H1 (cell line): ENCODE results near the gene SPOCK3. TPM values are rescaled to one million over a fixed set of nuclear protein-coding genes. Genes with fewer than 3 reads are reported as not detected.

ENCODE experiments used
- CTCF ChIA-PET: fragments of 300-600 bp; sonication (Branson Sonifier 250); formaldehyde crosslinking; loops from one replicate; lab custom pipeline; 2021; ENCODE audit not compliant: partially characterized antibody; lab: Charles Lee
- POLR2A ChIA-PET: fragments of 300-600 bp; sonication (Branson Sonifier 250); formaldehyde crosslinking; loops from one replicate; lab custom pipeline; 2021; ENCODE audit warnings: inconsistent platforms; ENCODE audit not compliant: partially characterized antibody; lab: Charles Lee
- DNase-seq, 2 experiments: peaks; one replicate each; pipeline versions ENCODE4 v3.0.0 to v3.0.0-alpha.2; 2010 to 2022; ENCODE audit warnings: low spot score in 2 of 2, low read depth in 1 of 2, mixed read lengths in 1 of 2
- FAIRE-seq: peaks from 2 replicates; lab custom pipeline; 2011; peaks lifted over from hg19 to GRCh38; lab: Jason Lieb, UNC
- H2AFZ ChIP-seq: 2 replicates; pipeline ENCODE4 v1.8.1; 2012; ENCODE audit warnings: low read length, inconsistent platforms
- H2AK5ac ChIP-seq: 2 replicates; pipeline ENCODE4 v1.6.1; 2013; ENCODE audit warnings: low read depth, low read length
- H2BK120ac ChIP-seq: replicated peaks from 2 replicates; pipeline ENCODE3; 2013; ENCODE audit warnings: low read depth, low read length, inconsistent platforms
- H2BK12ac ChIP-seq: 2 replicates; pipeline ENCODE4 v1.6.1; 2013; ENCODE audit warnings: low read depth, low read length
- H2BK15ac ChIP-seq: 2 replicates; pipeline ENCODE4 v1.6.1; 2013; ENCODE audit warnings: low read length
- H2BK20ac ChIP-seq: 2 replicates; pipeline ENCODE4 v1.6.1; 2013; ENCODE audit warnings: low read length
- H2BK5ac ChIP-seq: 2 replicates; pipeline ENCODE4 v1.6.1; 2013; ENCODE audit warnings: low read depth, low read length
- H3K14ac ChIP-seq: 2 replicates; pipeline ENCODE4 v1.6.1; 2013; ENCODE audit warnings: inconsistent platforms; ENCODE audit not compliant: insufficient read length
- H3K18ac ChIP-seq: 2 replicates; pipeline ENCODE4 v1.6.1; 2013; ENCODE audit warnings: low read length; ENCODE audit errors: extremely low read depth
- H3K23ac ChIP-seq: 2 replicates; pipeline ENCODE4 v1.6.1; 2013; ENCODE audit warnings: inconsistent platforms; ENCODE audit not compliant: insufficient read length
- H3K23me2 ChIP-seq: 2 replicates; pipeline ENCODE4 v1.6.1; 2013; ENCODE audit warnings: low read depth, low read length
- H3K27ac ChIP-seq: 2 replicates; pipeline ENCODE4 v1.6.1; 2011; ENCODE audit warnings: low read depth, low read length, inconsistent platforms
- H3K27me3 ChIP-seq, 4 experiments: replicated peaks in 1 of 4; 1 replicate in 1 of 4; 2 replicates in 3 of 4; pipeline versions ENCODE4 v1.6.1 to v1.8.1; 2011 to 2013; ENCODE audit warnings: low read length in 3 of 4, mild to moderate bottlenecking in 3 of 4, inconsistent platforms in 2 of 4, mixed read lengths in 2 of 4, moderate library complexity in 1 of 4; ENCODE audit not compliant: control insufficient read depth in 3 of 4, insufficient read depth in 3 of 4; ENCODE audit errors: extremely low read depth in 1 of 4
- H3K36me3 ChIP-seq, 4 experiments: 2 replicates each; pipeline versions ENCODE4 v1.6.1 to v1.8.1; 2011 to 2013; ENCODE audit warnings: mild to moderate bottlenecking in 4 of 4, low read length in 3 of 4, moderate library complexity in 2 of 4, control low read depth in 1 of 4, inconsistent platforms in 1 of 4; ENCODE audit not compliant: insufficient read depth in 4 of 4, control insufficient read depth in 2 of 4
- H3K4ac ChIP-seq: replicated peaks from 2 replicates; pipeline ENCODE3; 2013; ENCODE audit warnings: low read length, low read depth, mixed read lengths, inconsistent platforms; ENCODE audit not compliant: insufficient read length
- H3K4me1 ChIP-seq, 4 experiments: replicated peaks in 1 of 4; 1 replicate in 1 of 4; 2 replicates in 3 of 4; pipeline versions ENCODE4 v1.6.1 to v1.8.1; 2011 to 2013; ENCODE audit warnings: low read length in 3 of 4, inconsistent platforms in 2 of 4, mixed read lengths in 1 of 4; ENCODE audit not compliant: insufficient read depth in 4 of 4, control insufficient read depth in 3 of 4
- H3K4me2 ChIP-seq, 2 experiments: 2 replicates each; pipeline versions ENCODE4 v1.6.1 to v1.8.1; 2011 to 2013; ENCODE audit warnings: low read depth in 2 of 2, low read length in 2 of 2, control low read depth in 1 of 2, inconsistent platforms in 1 of 2, mild to moderate bottlenecking in 1 of 2; ENCODE audit not compliant: insufficient read depth in 1 of 2
- H3K4me3 ChIP-seq, 4 experiments: fragments of 200-600, 300-600 bp in 1 of 4; sonication (generic), shearing (Covaris generic), sonication (Bioruptor Twin) in 1 of 4; 2 replicates each; pipeline versions ENCODE4 v1.5.1 to v1.8.1; 2011 to 2016; ENCODE audit warnings: low read length in 4 of 4, low read depth in 3 of 4, control low read depth in 2 of 4, inconsistent platforms in 2 of 4, mild to moderate bottlenecking in 2 of 4, mixed read lengths in 1 of 4, moderate library complexity in 1 of 4; ENCODE audit not compliant: insufficient read depth in 2 of 4; ENCODE audit errors: extremely low read depth in 1 of 4
- H3K56ac ChIP-seq: replicated peaks from 2 replicates; pipeline ENCODE3; 2013; ENCODE audit warnings: low read depth, mild to moderate bottlenecking, mixed read lengths, low read length, inconsistent platforms; ENCODE audit not compliant: insufficient read length
- H3K79me1 ChIP-seq: 2 replicates; pipeline ENCODE4 v1.6.1; 2013; ENCODE audit warnings: low read depth, low read length, control low read depth
- H3K79me2 ChIP-seq, 2 experiments: 2 replicates each; pipeline versions ENCODE4 v1.6.1 to v1.8.1; 2012 to 2013; ENCODE audit warnings: low read length in 2 of 2, mild to moderate bottlenecking in 2 of 2, inconsistent platforms in 1 of 2; ENCODE audit not compliant: insufficient read depth in 2 of 2, control insufficient read depth in 1 of 2
- H3K9ac ChIP-seq, 4 experiments: replicated peaks in 1 of 4; 1 replicate in 1 of 4; 2 replicates in 3 of 4; pipeline versions ENCODE4 v1.6.1 to v1.8.1; 2011 to 2013; ENCODE audit warnings: low read depth in 3 of 4, low read length in 3 of 4, control low read depth in 2 of 4, mild to moderate bottlenecking in 2 of 4, moderate library complexity in 2 of 4, inconsistent platforms in 1 of 4; ENCODE audit errors: extremely low read depth in 1 of 4
- H3K9me3 ChIP-seq, 2 experiments: 2 replicates each; pipeline versions ENCODE4 v1.6.1 to v1.8.1; 2012 to 2013; ENCODE audit warnings: mild to moderate bottlenecking in 2 of 2, moderate library complexity in 2 of 2, control low read depth in 1 of 2, inconsistent platforms in 1 of 2, low read depth in 1 of 2, low read length in 1 of 2, mixed read lengths in 1 of 2; ENCODE audit not compliant: insufficient read depth in 2 of 2
- H4K20me1 ChIP-seq, 2 experiments: replicated peaks in 1 of 2; 2 replicates each; pipeline versions ENCODE3 to v1.8.1; 2011 to 2013; ENCODE audit warnings: inconsistent platforms in 2 of 2, low read length in 2 of 2, mild to moderate bottlenecking in 1 of 2; ENCODE audit not compliant: insufficient read depth in 2 of 2, control insufficient read depth in 1 of 2
- H4K5ac ChIP-seq: 2 replicates; pipeline ENCODE4 v1.6.1; 2013; ENCODE audit warnings: low read length, low read depth, mixed read lengths, inconsistent platforms; ENCODE audit not compliant: insufficient read length
- H4K8ac ChIP-seq: 2 replicates; pipeline ENCODE4 v1.8.0; 2013; ENCODE audit warnings: mild to moderate bottlenecking, moderate library complexity, low read length, inconsistent platforms; ENCODE audit not compliant: insufficient read depth; ENCODE audit errors: extremely low read depth
- H4K91ac ChIP-seq: replicated peaks from 2 replicates; pipeline ENCODE3; 2013; ENCODE audit warnings: low read length, mixed read lengths, inconsistent platforms; ENCODE audit not compliant: insufficient read length
- BRCA1 ChIP-seq: IDR thresholded peaks from 2 replicates; pipeline ENCODE4 v1.6.1; 2012; ENCODE audit warnings: low read depth, low read length, improper control_type of control experiment
- CBX5 ChIP-seq: fragments of 300-800, 300-1000 bp; sonication (generic); IDR thresholded peaks from 2 replicates; pipeline ENCODE4 v1.7.1; 2016; ENCODE audit warnings: antibody characterized with exemption, low read length, low read depth
- CEBPB ChIP-seq: IDR thresholded peaks from 2 replicates; pipeline ENCODE4 v1.6.1; 2012; ENCODE audit warnings: low read depth, low read length
- CREB1 ChIP-seq: IDR thresholded peaks from 2 replicates; pipeline ENCODE4 v1.6.1; 2012; ENCODE audit warnings: inconsistent platforms
- EGR1 ChIP-seq: IDR thresholded peaks from 2 replicates; pipeline ENCODE4 v1.6.1; 2011; ENCODE audit warnings: low read depth, low read length, borderline replicate concordance
- GABPA ChIP-seq: IDR thresholded peaks from 2 replicates; pipeline ENCODE4 v1.6.1; 2011; ENCODE audit warnings: mild to moderate bottlenecking, low read length, moderate library complexity, borderline replicate concordance; ENCODE audit not compliant: insufficient read depth
- KDM5A ChIP-seq: fragments of 200-600 bp; IDR thresholded peaks from 2 replicates; pipeline ENCODE4 v1.7.1; 2012; ENCODE audit warnings: mild to moderate bottlenecking, low read length, inconsistent platforms, mixed read lengths
- POLR2AphosphoS5 ChIP-seq: IDR thresholded peaks from 2 replicates; pipeline ENCODE4 v1.6.1; 2011; ENCODE audit warnings: low read depth, low read length
- RAD21 ChIP-seq, 2 experiments: IDR thresholded peaks in 1 of 2; conservative IDR thresholded peaks in 1 of 2; 2 replicates each; pipeline ENCODE4 v1.6.1; 2011; ENCODE audit warnings: low read depth in 2 of 2, low read length in 2 of 2, improper control_type of control experiment in 1 of 2, inconsistent platforms in 1 of 2, mild to moderate bottlenecking in 1 of 2, moderate library complexity in 1 of 2
- RXRA ChIP-seq: IDR thresholded peaks from 2 replicates; pipeline ENCODE4 v1.6.1; 2011; ENCODE audit warnings: low read depth, mild to moderate bottlenecking, low read length, moderate library complexity; ENCODE audit not compliant: insufficient read depth
- SIX5 ChIP-seq: IDR thresholded peaks from 2 replicates; pipeline ENCODE4 v1.6.1; 2011; ENCODE audit warnings: mild to moderate bottlenecking, low read depth, low read length
- TBP ChIP-seq: IDR thresholded peaks from 2 replicates; pipeline ENCODE4 v1.6.1; 2011; ENCODE audit warnings: low read depth, low read length, improper control_type of control experiment
- TCF12 ChIP-seq: IDR thresholded peaks from 2 replicates; pipeline ENCODE4 v1.6.1; 2011; ENCODE audit warnings: low read depth, mild to moderate bottlenecking, low read length
- ZNF274 ChIP-seq: IDR thresholded peaks from 2 replicates; pipeline ENCODE4 v1.7.0; 2012; ENCODE audit warnings: low read length, borderline replicate concordance; ENCODE audit errors: extremely low read depth
- polyA plus RNA-seq, 7 experiments: library from polyadenylated mRNA; depleted of rRNA in 3 of 7; stranded (reverse) in 5 of 7; unstranded in 2 of 7; fragments of >200 nt in 5 of 7; fragments of 200-250 nt in 2 of 7; gene quantifications; 1 replicate in 5 of 7; 2 replicates in 1 of 7; 4 replicates in 1 of 7; pipeline versions ENCODE4 v1.2.1 to v1.2.3, GENCODE V29; 2011 to 2013; ENCODE audit warnings: missing spikeins in 2 of 7, mixed read lengths in 2 of 7
- total RNA-seq: library from RNA; stranded (reverse); fragmentation: NEBNext Ultra II Directional; extraction: Animal tissue kit (Norgen Biotek cat#: 25700); gene quantifications from 2 replicates; pipeline ENCODE4 v1.2.1, GENCODE V29; 2021
- TF ChIP-seq, protein P1 (sequence below), 3 experiments: IDR thresholded peaks; 1 replicate in 2 of 3; 2 replicates in 1 of 3; pipeline versions ENCODE4 v1.5.1 to v1.6.1; 2011; ENCODE audit warnings: low read length in 3 of 3, mild to moderate bottlenecking in 3 of 3, inconsistent platforms in 2 of 3, low read depth in 1 of 3, moderate library complexity in 1 of 3; ENCODE audit not compliant: insufficient read depth in 1 of 3; ENCODE audit errors: control extremely low read depth in 1 of 3

Gene SPOCK3
- total and polyA plus RNA-seq, 2 of the 8 experiments (the other 6 are each of a cell fraction or from before 2014, with no cell fraction given) = 0.14 to 0.60 TPM

DNA sequence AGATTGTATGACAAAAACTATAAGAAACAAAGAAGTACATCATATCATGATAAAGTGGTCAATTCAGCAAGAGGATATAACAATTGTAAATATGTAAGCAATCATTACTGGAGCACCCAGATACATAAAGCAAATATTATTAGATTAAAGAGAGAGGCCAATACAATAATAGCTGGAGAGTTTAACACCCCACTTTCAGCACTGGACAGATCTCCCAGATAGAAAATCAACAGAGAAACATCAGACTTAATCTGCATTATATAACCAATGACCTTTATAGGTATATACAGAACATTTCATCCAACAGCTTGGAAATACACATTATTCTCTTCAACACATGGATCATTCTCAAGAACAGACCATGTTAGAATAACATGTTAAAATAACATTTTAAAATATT lies 128.4 kb downstream of the SPOCK3 start:
- Histone ChIP-seq H4K8ac (no peak overlapping the region), H3K23me2 (no peaks in the 10 kb centered on the region), H2BK120ac (no peak overlapping the region), H2BK20ac (no peak overlapping the region), H3K56ac (no peak overlapping the region), H3K23ac (no peak overlapping the region), H3K36me3 (no peaks in the 10 kb centered on the region), H2BK5ac (no peak overlapping the region), H3K79me2 (no peaks in the 10 kb centered on the region), H2AK5ac (no peak overlapping the region), H2BK15ac (no peak overlapping the region), H3K27me3 (no peaks in the 10 kb centered on the region), H4K20me1 (no peaks in the 10 kb centered on the region), H3K4me1 (no peaks in the 10 kb centered on the region), H4K91ac (no peak overlapping the region), H3K18ac (no peak overlapping the region), H2AFZ (no peak overlapping the region), H3K9me3 (no peaks in the 10 kb centered on the region), H3K4me2 (no peak overlapping the region), H3K27ac (no peak overlapping the region), H3K9ac (no peak overlapping the region), H2BK12ac (no peak overlapping the region), H3K4ac (no peak overlapping the region), H3K14ac (no peak overlapping the region), H4K5ac (no peak overlapping the region), H3K79me1 (no peaks in the 10 kb centered on the region), H3K4me3 (no peak overlapping the region)
- DNase-seq = no peak
- CTCF ChIA-PET = no interaction called here
- no peak for FAIRE-seq
- POLR2A ChIA-PET = no interaction called here
- TF ChIP-seq BRCA1 (no peak), RXRA (no peak), GABPA (no peak), TCF12 (no peak), RAD21 (IDR thresholded peaks at IDR 0.05 in 1 of 2, conservative IDR thresholded peaks at IDR 0.05 in 1 of 2; ENCODE audit: low read depth in 2 of 2, low read length in 2 of 2) (no peak), EGR1 (no peak), POLR2AphosphoS5 (no peak), CEBPB (no peak), CBX5 (no peak), TBP (no peak), CREB1 (no peak), KDM5A (no peak), SIX5 (no peak), ZNF274 (no peak)
- TF ChIP-seq, protein P1, sequence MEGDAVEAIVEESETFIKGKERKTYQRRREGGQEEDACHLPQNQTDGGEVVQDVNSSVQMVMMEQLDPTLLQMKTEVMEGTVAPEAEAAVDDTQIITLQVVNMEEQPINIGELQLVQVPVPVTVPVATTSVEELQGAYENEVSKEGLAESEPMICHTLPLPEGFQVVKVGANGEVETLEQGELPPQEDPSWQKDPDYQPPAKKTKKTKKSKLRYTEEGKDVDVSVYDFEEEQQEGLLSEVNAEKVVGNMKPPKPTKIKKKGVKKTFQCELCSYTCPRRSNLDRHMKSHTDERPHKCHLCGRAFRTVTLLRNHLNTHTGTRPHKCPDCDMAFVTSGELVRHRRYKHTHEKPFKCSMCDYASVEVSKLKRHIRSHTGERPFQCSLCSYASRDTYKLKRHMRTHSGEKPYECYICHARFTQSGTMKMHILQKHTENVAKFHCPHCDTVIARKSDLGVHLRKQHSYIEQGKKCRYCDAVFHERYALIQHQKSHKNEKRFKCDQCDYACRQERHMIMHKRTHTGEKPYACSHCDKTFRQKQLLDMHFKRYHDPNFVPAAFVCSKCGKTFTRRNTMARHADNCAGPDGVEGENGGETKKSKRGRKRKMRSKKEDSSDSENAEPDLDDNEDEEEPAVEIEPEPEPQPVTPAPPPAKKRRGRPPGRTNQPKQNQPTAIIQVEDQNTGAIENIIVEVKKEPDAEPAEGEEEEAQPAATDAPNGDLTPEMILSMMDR (IDR thresholded peaks at IDR 0.05; ENCODE audit: control extremely low read depth in 1 of 3, insufficient read depth in 1 of 3, low read depth in 1 of 3, low read length in 3 of 3) = no peak
